Kasumi-1 (cell line): ENCODE data around the gene NFATC4.
"Not testable (repeated sequence)": the region's sequence is repeated elsewhere in the genome, so short reads cannot be mapped to it uniquely, and the experiment has no call there.

Source experiments
- DNase-seq, 2 experiments: peaks; one replicate each; lab custom pipeline; 2025; lab: John Stamatoyannopoulos, UW

The NFATC4 gene

GRCh38 chr14:24367514-24368211, at the start of gene NFATC4:
NFATC4 (plus strand) TSS chr14:24368184; CDS start chr14:24368341, 157 bp downstream.
- DNase-seq, result no peak

DNA sequence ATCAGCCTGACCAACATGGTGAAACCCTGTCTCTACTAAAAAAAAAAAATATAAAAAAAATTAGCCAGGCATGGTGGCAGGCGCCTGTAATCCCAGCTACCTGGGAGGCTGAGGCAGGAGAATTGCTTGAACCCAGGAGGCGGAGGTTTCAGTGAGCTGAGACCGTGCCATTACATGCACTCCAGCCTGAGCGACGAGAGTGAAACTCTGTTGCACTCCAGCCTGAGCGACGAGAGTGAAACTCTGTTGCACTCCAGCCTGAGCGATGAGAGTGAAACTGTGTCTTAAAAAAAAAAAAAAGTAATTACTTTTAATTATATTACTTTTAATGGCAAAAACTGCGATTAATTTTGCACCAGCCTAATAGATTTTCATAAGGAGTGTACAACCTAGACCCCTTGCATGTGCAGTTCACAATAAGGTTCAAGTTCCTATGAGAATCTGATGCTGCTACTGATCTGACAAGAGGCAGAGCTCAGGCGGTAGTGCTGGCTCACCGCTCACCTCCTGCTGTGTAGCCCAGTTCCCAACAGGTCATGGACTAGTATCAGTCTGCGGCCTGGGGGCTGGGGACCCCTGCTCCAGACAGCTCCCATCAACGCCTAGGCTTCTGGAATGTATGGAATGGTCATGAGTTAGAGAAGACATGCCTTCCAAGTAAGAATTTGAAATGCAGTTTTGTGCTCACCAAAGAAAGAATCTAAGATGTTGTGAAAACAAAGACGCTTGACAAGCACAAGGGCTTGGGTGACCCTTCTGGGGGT, 46.6 kb upstream of the NFATC4 start:
- no peak for DNase-seq

GRCh38 chr14:24322672-24323071, 45.3 kb upstream of the NFATC4 start:
- DNase-seq, result no peak

- no peak for DNase-seq
Observed at GRCh38 chr14:24323341-24323740, 44.6 kb upstream of the NFATC4 start.

DNA sequence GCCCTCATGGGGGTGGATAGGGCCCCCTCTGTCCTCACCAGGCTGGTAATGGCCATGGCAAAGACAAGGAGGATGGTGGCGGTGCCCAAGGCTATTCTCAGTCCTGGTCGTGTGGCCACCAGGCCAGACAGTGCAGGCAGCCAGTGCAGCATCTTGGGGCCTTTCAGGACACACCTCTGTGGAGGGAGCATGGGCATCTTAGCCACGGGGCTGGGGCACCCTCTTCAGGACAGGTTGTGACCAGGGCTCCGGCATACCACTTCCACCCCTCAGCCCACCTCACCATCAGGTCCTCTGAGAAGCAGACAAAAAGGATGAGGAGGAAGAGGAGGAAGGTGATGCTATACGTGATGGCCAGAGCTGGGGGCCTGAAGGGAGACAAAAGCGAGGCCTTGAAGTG, 44.0 kb upstream of the NFATC4 start:
- no peak for DNase-seq

DNA sequence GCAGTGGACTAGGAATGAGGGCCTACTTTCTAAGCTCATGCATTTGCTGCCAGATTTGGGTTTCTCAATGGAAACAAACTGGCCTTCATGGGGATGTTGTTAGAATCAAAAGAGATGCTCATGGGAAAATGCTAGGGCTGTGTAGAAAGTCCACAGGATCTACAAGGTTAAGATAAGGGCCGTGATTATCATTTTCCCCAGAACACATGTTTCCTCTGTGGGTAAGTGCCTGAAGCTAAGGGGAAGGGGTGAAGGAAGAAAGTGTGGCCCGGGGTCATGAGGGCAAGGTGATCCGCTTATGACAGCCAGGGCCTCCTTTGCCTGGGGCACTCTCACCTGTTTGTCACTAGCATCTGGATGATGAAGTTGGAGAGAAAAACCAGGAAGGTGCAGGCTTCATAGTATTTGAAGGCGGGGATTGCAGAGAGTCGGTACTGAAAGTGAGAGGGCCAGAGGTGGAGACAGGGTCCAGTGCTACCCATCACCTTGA, 42.9 kb upstream of the NFATC4 start:
- no peak for DNase-seq

GRCh38 chr14:24325963-24326362, 42.0 kb upstream of the NFATC4 start:
- DNase-seq, result no peak

- peak; percentile 83 to 88 for DNase-seq
Observed at GRCh38 chr14:24327303-24327702, 40.7 kb upstream of the NFATC4 start.

DNA sequence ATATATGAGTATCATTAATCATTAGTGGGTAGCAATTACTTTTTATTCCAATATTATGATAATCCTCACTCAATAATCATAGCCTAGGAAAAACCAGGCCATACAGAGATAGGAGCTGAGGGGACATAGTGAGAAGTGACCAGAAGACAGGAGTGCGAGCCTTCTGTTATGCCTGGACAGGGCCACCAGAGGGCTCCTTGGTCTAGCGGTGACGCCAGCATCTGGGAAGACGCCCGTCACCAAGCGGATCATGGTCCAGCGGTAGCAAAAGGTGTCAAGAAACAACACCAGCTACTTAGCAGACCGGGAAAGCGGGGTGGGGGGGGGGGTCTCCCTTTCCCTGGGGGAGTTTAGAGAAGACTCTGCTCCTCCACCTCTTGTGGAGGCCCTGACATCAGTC, 40.1 kb upstream of the NFATC4 start:
- DNase-seq, result not testable (repeated sequence)

DNA sequence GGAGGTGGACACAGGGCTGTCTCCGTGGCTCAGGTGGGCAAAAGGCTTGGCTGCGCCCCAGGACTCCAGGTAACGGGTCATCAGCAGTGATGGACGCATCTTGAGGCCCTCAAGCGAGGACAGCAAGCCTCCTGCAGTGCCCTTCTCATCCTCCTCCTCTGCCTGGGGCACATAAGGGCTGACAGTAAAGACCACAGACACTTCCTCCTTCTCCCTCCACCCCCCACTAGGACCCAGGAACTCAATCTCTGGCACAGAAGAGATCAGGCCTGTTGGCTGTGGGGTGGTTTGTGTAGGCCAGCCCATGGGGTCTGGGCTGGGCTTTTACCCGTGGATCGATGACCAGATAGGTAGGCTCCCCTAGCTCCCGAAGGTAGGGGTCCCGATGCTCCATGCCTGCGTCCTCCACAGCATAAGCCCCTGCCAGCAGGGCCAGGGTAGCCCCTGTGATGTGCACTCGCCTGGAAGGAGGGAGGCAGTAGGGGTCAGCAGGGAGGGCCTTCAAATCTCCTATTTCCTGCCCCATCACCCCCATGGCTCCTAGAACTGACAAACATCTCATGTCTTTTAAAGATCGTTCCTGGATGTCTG, 38.8 kb upstream of the NFATC4 start:
- DNase-seq, result peak; percentile 50 to 73

DNA sequence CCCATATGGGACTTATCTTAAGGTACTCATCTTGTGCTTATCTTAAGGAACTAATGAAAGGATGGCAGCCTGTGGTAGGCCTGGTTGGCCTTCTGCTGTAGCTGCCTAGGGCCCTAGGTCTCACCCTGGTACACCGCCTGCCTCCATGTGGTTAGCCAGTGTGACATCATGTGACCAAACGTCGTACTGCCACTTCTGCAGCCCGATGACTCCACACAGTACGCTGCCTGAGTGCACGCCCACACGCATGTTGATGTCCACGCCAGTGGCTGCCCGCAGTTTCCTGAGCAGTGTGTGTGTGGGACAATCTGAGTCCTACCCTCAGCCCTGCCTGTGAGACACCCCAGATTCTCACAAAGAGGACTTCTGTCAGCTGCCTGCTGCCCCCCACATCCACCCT, 38.2 kb upstream of the NFATC4 start:
- DNase-seq, result no peak

- no peak for DNase-seq
Observed at GRCh38 chr14:24330973-24331674, 36.9 kb upstream of the NFATC4 start.

DNA sequence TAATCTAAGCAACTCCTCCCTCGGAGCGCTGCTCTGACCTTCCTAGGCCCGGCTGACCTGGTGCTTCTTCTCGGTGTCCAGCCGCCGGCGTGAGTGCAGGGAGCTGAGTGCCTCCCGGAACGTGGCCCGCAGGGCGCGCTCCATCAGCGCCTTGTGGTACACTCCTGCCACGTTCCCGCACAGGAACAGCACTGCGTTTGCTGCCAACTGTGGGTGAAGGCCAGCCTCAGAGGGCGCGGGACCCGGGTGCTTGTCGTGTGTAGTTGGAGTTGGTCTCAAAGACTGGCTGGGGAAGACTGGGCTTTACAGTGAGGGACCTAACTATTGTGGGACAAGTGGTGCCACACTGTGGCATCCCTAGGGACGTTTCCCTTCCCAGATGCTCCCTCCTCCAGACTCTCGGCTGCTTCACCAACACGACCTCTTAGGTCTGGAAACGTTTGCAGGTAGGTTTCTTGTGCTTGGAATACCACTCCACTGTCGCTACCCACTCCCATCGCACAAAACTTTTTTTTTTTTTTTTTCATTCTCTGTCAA, 36.2 kb upstream of the NFATC4 start:
- no peak for DNase-seq

DNA sequence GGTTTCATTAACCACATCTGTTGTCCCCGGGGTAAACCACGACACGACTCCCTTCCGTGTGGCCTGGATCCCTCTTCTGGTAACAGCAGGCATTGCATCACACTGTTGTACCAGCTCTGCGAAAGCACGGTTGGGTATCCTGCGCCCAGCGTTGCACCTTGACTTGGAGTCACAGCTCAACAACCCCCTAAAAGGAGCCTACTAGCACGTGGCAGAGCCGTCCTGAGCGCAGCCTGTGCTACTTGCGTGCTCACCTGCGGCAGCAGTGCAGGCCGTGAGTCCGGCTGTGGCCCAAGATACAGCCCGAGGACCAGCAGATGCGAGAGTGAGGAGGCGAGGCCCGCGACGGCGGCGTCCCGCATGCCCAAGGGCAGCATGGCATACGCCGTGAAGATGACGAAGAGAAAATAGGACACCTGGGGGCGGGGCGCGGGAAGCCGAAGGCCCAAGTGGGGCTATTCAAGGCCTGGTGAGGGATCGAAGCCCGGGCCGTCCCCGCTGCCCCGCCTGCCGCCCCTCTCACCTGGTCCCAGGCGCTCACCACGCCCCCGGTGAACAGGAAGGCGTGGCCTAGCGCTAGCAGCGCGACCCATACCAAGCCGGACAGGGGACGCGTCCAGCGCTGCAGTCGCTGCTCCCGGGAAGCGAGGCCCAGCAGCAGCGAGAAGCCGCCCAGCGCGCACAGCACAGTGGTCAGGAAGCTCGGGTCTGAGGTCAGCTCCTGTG, 35.6 kb upstream of the NFATC4 start:
- DNase-seq, result peak; percentile 78 to 81

DNA sequence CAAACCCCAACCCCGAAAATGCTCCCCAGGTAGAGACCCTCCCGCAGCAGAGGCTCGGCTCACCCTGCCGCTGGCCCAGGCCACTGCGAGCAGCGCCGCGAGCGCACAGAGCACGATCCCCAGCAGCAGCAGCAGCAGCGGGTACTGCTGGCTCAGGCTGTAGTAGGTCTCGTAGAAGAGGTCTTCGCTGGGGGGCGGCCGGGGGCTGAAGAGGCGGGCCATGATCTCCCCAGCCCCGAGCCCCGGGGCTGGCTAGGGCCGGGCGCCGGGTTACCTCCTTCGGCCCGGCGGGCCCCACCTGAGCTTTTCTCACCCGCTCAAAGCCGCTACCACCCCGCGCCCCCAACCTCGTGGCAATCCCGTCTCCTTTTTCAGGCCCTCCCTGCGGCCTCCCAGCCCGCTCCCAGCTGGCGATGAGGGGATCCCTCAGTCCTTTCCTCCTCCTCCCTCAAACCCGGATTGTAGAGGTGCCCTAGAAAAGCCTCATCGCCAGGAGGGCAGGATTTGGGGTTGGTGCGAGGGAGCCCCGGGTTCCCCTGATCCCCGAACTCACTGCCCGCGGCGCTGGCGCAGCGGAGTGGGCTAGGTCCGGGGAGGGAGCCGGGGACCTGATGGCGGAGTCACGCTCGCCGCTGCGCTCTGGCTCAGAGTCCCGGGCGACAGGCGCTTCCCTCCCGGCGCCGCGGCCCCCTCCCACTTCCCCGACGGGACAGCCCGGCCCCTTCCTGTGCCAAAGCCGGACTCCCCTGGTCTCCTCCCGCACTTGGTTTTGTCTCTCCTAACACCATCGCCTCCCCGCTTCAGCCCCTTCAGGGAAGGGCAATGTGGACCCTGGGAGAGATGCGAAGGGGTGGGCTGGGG, 33.3 kb upstream of the NFATC4 start, which contains the start of gene ADCY4:
TSS of gene ADCY4 (minus strand) at position 641 of the 861 bp plus-strand sequence. CDS start at position 222, 419 bp downstream.
- DNase-seq, result no peak

GRCh38 chr14:24335461-24336171, 32.4 kb upstream of the NFATC4 start:
- no peak for DNase-seq

DNA sequence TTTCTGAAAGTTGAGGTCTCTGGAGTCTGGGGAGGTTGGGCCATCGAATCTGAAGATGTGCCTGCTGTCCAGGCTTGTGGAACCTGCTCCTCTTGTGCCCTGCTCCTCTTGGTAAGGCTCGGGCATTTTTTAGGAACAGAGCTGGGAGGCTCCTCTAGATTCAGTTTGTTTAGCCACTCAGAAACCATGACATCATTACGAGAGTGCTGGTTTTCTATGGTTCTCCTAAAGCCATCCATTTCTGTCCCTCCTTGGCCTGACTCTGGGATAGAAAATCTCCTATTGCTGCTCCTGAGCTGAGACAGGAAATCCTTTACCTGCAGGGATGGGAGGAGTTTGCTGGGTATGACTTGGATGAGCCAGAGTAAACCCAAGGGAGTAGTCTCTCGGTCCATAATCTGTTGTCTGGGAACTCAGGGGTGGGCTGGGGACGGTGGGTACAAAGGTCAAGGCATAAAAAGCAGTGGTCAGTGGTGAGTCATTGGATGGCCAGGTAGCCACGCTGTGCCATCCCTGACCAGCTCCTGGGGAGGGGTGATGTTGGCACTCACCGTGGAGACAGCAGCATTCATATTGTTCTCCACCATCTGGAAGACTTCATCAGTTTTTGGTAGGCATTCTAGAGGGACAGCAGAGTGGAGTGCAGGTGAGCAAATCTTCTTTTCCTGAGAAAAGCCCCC, 30.7 kb upstream of the NFATC4 start:
- DNase-seq, result no peak

GRCh38 chr14:24337824-24338175, 30.2 kb upstream of the NFATC4 start:
- no peak for DNase-seq

DNA sequence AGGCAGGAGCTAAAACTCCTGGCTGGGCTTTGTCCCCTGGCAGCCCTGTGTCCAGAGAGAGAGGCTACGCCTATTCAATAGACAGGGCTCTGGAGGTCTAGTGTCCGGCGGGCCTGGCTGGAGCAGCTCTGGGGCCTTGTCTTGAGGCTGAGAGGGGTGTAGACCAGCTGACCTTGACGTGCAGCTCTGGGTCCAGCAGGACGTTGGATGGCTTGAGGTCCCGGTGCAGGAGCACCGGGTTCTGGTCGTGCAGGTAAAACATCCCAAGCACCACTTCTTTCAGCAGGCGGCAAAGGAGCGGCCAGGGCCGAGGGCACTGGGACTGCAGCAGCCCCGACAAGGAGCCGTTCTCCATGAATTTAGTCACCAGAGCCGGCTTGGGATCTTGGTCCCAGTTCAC, 29.1 kb upstream of the NFATC4 start:
- no peak for DNase-seq
